PC-3 (cell line): Measurements from ENCODE around the gene IRX4. TPM values are rescaled to one million over a fixed set of nuclear protein-coding genes. Genes with fewer than 3 reads are reported as not detected.
A peak's percentile ranks its signal among the peaks of the same experiment; 100 is the strongest.

Experiments
- ATAC-seq: fragments of 200-7000 bp; cut with Tn5 transposase; 2 replicates; pipeline ENCODE4 v1.9.1; 2020; ENCODE audit warnings: mild to moderate bottlenecking, moderate library complexity
- BruUV-seq: library from RNA; stranded (reverse); fragments of 400-500 nt; replicated peaks from 2 replicates; lab custom pipeline; 2021; lab: Mats Ljungman, UMichigan
- CTCF ChIA-PET: fragments of 300-600 bp; sonication (Branson Sonifier 250); formaldehyde crosslinking; loops from one replicate; lab custom pipeline; 2022; ENCODE audit warnings: antibody characterized with exemption; lab: Charles Lee
- POLR2A ChIA-PET: fragments of 300-600 bp; sonication (Branson Sonifier 250); formaldehyde crosslinking; loops from one replicate; lab custom pipeline; 2022; ENCODE audit warnings: antibody characterized with exemption; ENCODE audit not compliant: unreplicated experiment; lab: Charles Lee
- DNase-seq: peaks from one replicate; pipeline ENCODE4 v3.0.0-alpha.2; 2015
- H2AFZ ChIP-seq: fragments of 300-600 bp; sonication (generic); 2 replicates; pipeline ENCODE4 v1.6.0; 2016; ENCODE audit warnings: antibody characterized with exemption, low read length
- H3F3A ChIP-seq: fragments of 300-600 bp; sonication (generic); one replicate; pipeline ENCODE4 v1.6.0; 2017; ENCODE audit warnings: antibody characterized with exemption, low read length, control low read depth, mild to moderate bottlenecking; ENCODE audit not compliant: unreplicated experiment
- H3K27ac ChIP-seq: fragments of 300-600 bp; sonication (generic); 2 replicates; pipeline ENCODE4 v1.5.1; 2016; ENCODE audit warnings: mild to moderate bottlenecking, low read length
- H3K27me3 ChIP-seq: fragments of 300-600 bp; sonication (generic); 2 replicates; pipeline ENCODE4 v1.6.1; 2016; ENCODE audit warnings: low read length, mixed read lengths
- H3K36me3 ChIP-seq: fragments of 300-600 bp; sonication (generic); 2 replicates; pipeline ENCODE4 v1.6.1; 2016; ENCODE audit warnings: low read depth, mixed run types, low read length, mixed read lengths
- H3K4me1 ChIP-seq: fragments of 300-600 bp; sonication (generic); 2 replicates; pipeline ENCODE4 v1.5.1; 2016; ENCODE audit warnings: low read length; ENCODE audit not compliant: insufficient read depth
- H3K4me2 ChIP-seq: fragments of 300-600 bp; sonication (generic); 2 replicates; pipeline ENCODE4 v1.6.0; 2016; ENCODE audit warnings: low read length
- H3K4me3 ChIP-seq: fragments of 300-600 bp; sonication (generic); 2 replicates; pipeline ENCODE4 v1.5.1; 2016; ENCODE audit warnings: mild to moderate bottlenecking, low read length, mixed read lengths
- H3K79me2 ChIP-seq: fragments of 300-600 bp; sonication (generic); 2 replicates; pipeline ENCODE4 v1.6.1; 2017; ENCODE audit warnings: low read length, mixed read lengths
- H3K9ac ChIP-seq: fragments of 300-600 bp; sonication (generic); 2 replicates; pipeline ENCODE4 v1.6.0; 2016; ENCODE audit warnings: mild to moderate bottlenecking, low read length
- H3K9me2 ChIP-seq: fragments of 300-600 bp; sonication (generic); replicated peaks from 2 replicates; pipeline ENCODE4 v1.6.1; 2016; ENCODE audit warnings: mixed run types, low read length, mixed read lengths
- H3K9me3 ChIP-seq: fragments of 300-600 bp; sonication (generic); 2 replicates; pipeline ENCODE4 v1.6.1; 2016; ENCODE audit warnings: low read length, mixed read lengths
- H4K20me1 ChIP-seq: fragments of 300-600 bp; sonication (generic); 2 replicates; pipeline ENCODE4 v1.6.1; 2016; ENCODE audit warnings: low read length, mixed read lengths
- CTCF ChIP-seq: fragments of 300-600 bp; sonication (generic); conservative IDR thresholded peaks from 2 replicates; pipeline ENCODE4 v1.5.1; 2017; ENCODE audit warnings: antibody characterized with exemption, low read depth, mild to moderate bottlenecking, low read length
- EZH2 ChIP-seq: fragments of 300-600 bp; sonication (generic); IDR thresholded peaks from one replicate; pipeline ENCODE4 v1.6.1; 2017; ENCODE audit warnings: antibody characterized with exemption, mild to moderate bottlenecking, low read length; ENCODE audit not compliant: unreplicated experiment
- EZH2phosphoT487 ChIP-seq: fragments of 300-600 bp; sonication (generic); IDR thresholded peaks from 2 replicates; pipeline ENCODE4 v1.6.1; 2018; ENCODE audit warnings: mild to moderate bottlenecking, antibody characterized with exemption, low read length, borderline replicate concordance
- intact Hi-C: fragments of 100-400 bp; cut with micrococcal nuclease; formaldehyde crosslinking; loops from 2 replicates; pipeline ENCODE4 v1.9.0; 2023
- total RNA-seq: library from RNA; depleted of rRNA; stranded (reverse); fragments of >200 nt; gene quantifications from 2 replicates; pipeline ENCODE4 v1.2.3, GENCODE V29; 2014

The IRX4 gene
- total RNA-seq, 1 experiment from 2014 or later: not detected

- BruUV-seq: no TSS peak
- Histone ChIP-seq H3K9me3 (no peaks in the 10 kb centered on the region), H3K4me2 (peak overlapping the region; percentile 84), H4K20me1 (no peaks in the 10 kb centered on the region), H3K36me3 (no peaks in the 10 kb centered on the region), H3K4me1 (peaks cover 11% of the 10 kb centered on the region; the same call in 1 of the 2 replicates), H3K27me3 (peaks cover 56% of the 10 kb centered on the region), H3K9ac (no peak overlapping the region), H3K79me2 (no peaks in the 10 kb centered on the region), H3K27ac (no peak overlapping the region), H3K9me2 (no peaks in the 10 kb centered on the region), H2AFZ (no peak overlapping the region), H3K4me3 (0 out of 2 replicates have a peak overlapping the region, but pooled peaks have one; percentile 61), H3F3A (no peaks in the 10 kb centered on the region)
- DNase-seq: no peak
- ChIA-PET POLR2A (no interaction called here), CTCF (no interaction called here)
- no peak for ATAC-seq
- TF ChIP-seq EZH2: peak; percentile 55
- no peak for TF ChIP-seq CTCF
- 0 out of 2 replicates have a peak, but pooled peaks have one; percentile 31 for TF ChIP-seq EZH2phosphoT487
- intact Hi-C loops: no loop called here
These were observed 1.4 kb upstream of the IRX4 start for GRCh38 chr5:1883925-1884677.

- Histone ChIP-seq H3K9me2 (no peaks in the 10 kb centered on the region), H3K4me2 (peak overlapping the region; percentile 84), H3K9me3 (no peaks in the 10 kb centered on the region), H3K27me3 (peaks cover 55% of the 10 kb centered on the region), H3K79me2 (no peaks in the 10 kb centered on the region), H4K20me1 (no peaks in the 10 kb centered on the region), H3F3A (no peaks in the 10 kb centered on the region), H3K9ac (no peak overlapping the region), H3K27ac (no peak overlapping the region), H3K4me1 (peaks cover 11% of the 10 kb centered on the region; the same call in 1 of the 2 replicates), H3K4me3 (peak overlapping the region; percentile 61), H3K36me3 (no peaks in the 10 kb centered on the region), H2AFZ (peak overlapping the region; percentile 70)
- intact Hi-C loops: no loop called here
- DNase-seq (peak; percentile 14), ATAC-seq (peak; percentile 63)
- TF ChIP-seq CTCF: no peak
- peak; percentile 98 for TF ChIP-seq EZH2
- peak; percentile 82; the same call in 1 of the 2 replicates for TF ChIP-seq EZH2phosphoT487
- no TSS peak for BruUV-seq
- CTCF ChIA-PET: no interaction called here
- POLR2A ChIA-PET: no interaction called here
These were observed 597 bp upstream of the IRX4 start for GRCh38 chr5:1883120-1883924.
